GM06990 (cell line): ENCODE measurements around the gene SLC43A3.

Source experiments
- DNase-seq: peaks from one replicate; pipeline ENCODE4 v3.0.0-alpha.2; 2011; ENCODE audit not compliant: insufficient read length; ENCODE audit errors: extremely low read depth
- H3K27me3 ChIP-seq: replicated peaks from 2 replicates; pipeline ENCODE4 v1.6.0; 2011; ENCODE audit warnings: low read length; ENCODE audit not compliant: control insufficient read depth, insufficient read depth
- H3K36me3 ChIP-seq: 2 replicates; pipeline ENCODE4 v1.5.1; 2011; ENCODE audit warnings: low read length; ENCODE audit not compliant: control insufficient read depth, insufficient read depth
- H3K4me3 ChIP-seq: replicated peaks from 2 replicates; pipeline ENCODE4 v1.5.1; 2011; ENCODE audit warnings: low read depth, mild to moderate bottlenecking, control low read depth, low read length
- CTCF ChIP-seq: IDR thresholded peaks from 2 replicates; pipeline ENCODE4 v1.5.1; 2011; ENCODE audit warnings: low read length, control low read depth, mild to moderate bottlenecking, inconsistent platforms; ENCODE audit not compliant: insufficient read depth, poor library complexity, severe bottlenecking

The SLC43A3 gene

GRCh38 chr11:57390535-57390934 lies 36.4 kb downstream of the SLC43A3 start, which contains the start of gene PRG2:
Gene PRG2, minus strand, starts transcription at chr11:57390650. Its CDS starts 706 bp downstream, at chr11:57389944.
- Histone ChIP-seq H3K36me3 (no peaks in the 10 kb centered on the region), H3K27me3 (no peaks in the 10 kb centered on the region), H3K4me3 (no peak within 1 kb of the TSS)
- no peak for DNase-seq
- no peak for TF ChIP-seq CTCF

GRCh38 chr11:57387289-57388030 lies 39.5 kb downstream of the SLC43A3 start:
- no peak for DNase-seq
- Histone ChIP-seq H3K4me3 (no peak overlapping the region), H3K27me3 (no peaks in the 10 kb centered on the region), H3K36me3 (no peaks in the 10 kb centered on the region)
- no peak for TF ChIP-seq CTCF

- H3K27me3 ChIP-seq, result no peaks in the 10 kb centered on the region
Measured at GRCh38 chr11:57386178-57386940, 40.6 kb downstream of the SLC43A3 start.

GRCh38 chr11:57380975-57381374 lies 45.9 kb downstream of the SLC43A3 start, which contains the start of gene PRG3:
Gene PRG3, minus strand, starts transcription at chr11:57381150. Its CDS starts 442 bp downstream, at chr11:57380708.
- Histone ChIP-seq H3K36me3 (no peaks in the 10 kb centered on the region), H3K27me3 (no peaks in the 10 kb centered on the region), H3K4me3 (no peak within 1 kb of the TSS)
- TF ChIP-seq CTCF, result no peak
- no peak for DNase-seq

More at GRCh38 chr11:57386178-57386940, 40.6 kb downstream of the SLC43A3 start:
- Histone ChIP-seq H3K36me3 (no peaks in the 10 kb centered on the region), H3K4me3 (no peak overlapping the region)
- DNase-seq, result no peak
- no peak for TF ChIP-seq CTCF

- Histone ChIP-seq H3K36me3 (no peaks in the 10 kb centered on the region), H3K4me3 (no peak overlapping the region), H3K27me3 (no peaks in the 10 kb centered on the region)
- TF ChIP-seq CTCF, result no peak
- DNase-seq, result no peak
Measured at GRCh38 chr11:57379732-57380131, 47.2 kb downstream of the SLC43A3 start.
